Type B pancreatic cell (in vitro differentiated cells): ENCODE results near the gene SPRR3. TPM values are rescaled to one million over a fixed set of nuclear protein-coding genes. Genes with fewer than 3 reads are reported as not detected.

Experiments
- DNase-seq: peaks from one replicate; pipeline ENCODE4 v3.0.0; 2021; ENCODE audit warnings: mixed read lengths; ENCODE audit not compliant: unreplicated experiment; ENCODE audit errors: extremely low spot score
- H3K27ac Mint-ChIP-seq: 2 replicates; pipeline ENCODE4 v1.8.0; 2021; ENCODE audit warnings: mild to moderate bottlenecking, mixed read lengths
- H3K27me3 Mint-ChIP-seq: 2 replicates; pipeline ENCODE4 v1.8.0; 2021; ENCODE audit warnings: mixed read lengths
- H3K36me3 Mint-ChIP-seq: 2 replicates; pipeline ENCODE4 v1.8.0; 2021; ENCODE audit warnings: mixed read lengths
- H3K4me1 Mint-ChIP-seq: one replicate; pipeline ENCODE4 v1.8.0; 2021; ENCODE audit warnings: mixed read lengths; ENCODE audit not compliant: unreplicated experiment
- H3K4me3 Mint-ChIP-seq: 2 replicates; pipeline ENCODE4 v1.8.0; 2021; ENCODE audit warnings: mild to moderate bottlenecking, mixed read lengths
- H3K9me3 Mint-ChIP-seq: 2 replicates; pipeline ENCODE4 v1.8.0; 2021; ENCODE audit warnings: mixed read lengths
- total RNA-seq: library from RNA; stranded (reverse); gene quantifications from 2 replicates; pipeline ENCODE4 v1.2.1, GENCODE V29; 2021; ENCODE audit warnings: low replicate concordance
- TF ChIP-seq, protein P1 (sequence below): fragments of 200-600 bp; sonication (generic); conservative IDR thresholded peaks from 2 replicates; pipeline ENCODE4 v1.5.0; 2021; ENCODE audit warnings: antibody characterized with exemption, mild to moderate bottlenecking

SPRR3 gene
- total RNA-seq, 1 donor from 2014 or later: 155 TPM

GRCh38 chr1:152982076-152982475, 19.5 kb upstream of the SPRR3 start:
- Mint-ChIP-seq H3K27me3 (no peaks in the 10 kb centered on the region), H3K27ac (no peak overlapping the region), H3K36me3 (no peaks in the 10 kb centered on the region), H3K9me3 (no peaks in the 10 kb centered on the region), H3K4me1 (no peaks in the 10 kb centered on the region), H3K4me3 (no peak overlapping the region)
- TF ChIP-seq, protein P1, sequence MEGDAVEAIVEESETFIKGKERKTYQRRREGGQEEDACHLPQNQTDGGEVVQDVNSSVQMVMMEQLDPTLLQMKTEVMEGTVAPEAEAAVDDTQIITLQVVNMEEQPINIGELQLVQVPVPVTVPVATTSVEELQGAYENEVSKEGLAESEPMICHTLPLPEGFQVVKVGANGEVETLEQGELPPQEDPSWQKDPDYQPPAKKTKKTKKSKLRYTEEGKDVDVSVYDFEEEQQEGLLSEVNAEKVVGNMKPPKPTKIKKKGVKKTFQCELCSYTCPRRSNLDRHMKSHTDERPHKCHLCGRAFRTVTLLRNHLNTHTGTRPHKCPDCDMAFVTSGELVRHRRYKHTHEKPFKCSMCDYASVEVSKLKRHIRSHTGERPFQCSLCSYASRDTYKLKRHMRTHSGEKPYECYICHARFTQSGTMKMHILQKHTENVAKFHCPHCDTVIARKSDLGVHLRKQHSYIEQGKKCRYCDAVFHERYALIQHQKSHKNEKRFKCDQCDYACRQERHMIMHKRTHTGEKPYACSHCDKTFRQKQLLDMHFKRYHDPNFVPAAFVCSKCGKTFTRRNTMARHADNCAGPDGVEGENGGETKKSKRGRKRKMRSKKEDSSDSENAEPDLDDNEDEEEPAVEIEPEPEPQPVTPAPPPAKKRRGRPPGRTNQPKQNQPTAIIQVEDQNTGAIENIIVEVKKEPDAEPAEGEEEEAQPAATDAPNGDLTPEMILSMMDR: no peak
- no peak for DNase-seq

- H3K36me3 Mint-ChIP-seq: no peaks in the 10 kb centered on the region
- H3K4me1 Mint-ChIP-seq: no peaks in the 10 kb centered on the region
- no peak for DNase-seq
- H3K27ac Mint-ChIP-seq: no peak overlapping the region
- H3K4me3 Mint-ChIP-seq: no peak overlapping the region
- TF ChIP-seq, protein P1: no peak
- no peaks in the 10 kb centered on the region for H3K27me3 Mint-ChIP-seq
- no peaks in the 10 kb centered on the region for H3K9me3 Mint-ChIP-seq
Measured at GRCh38 chr1:152983234-152983633, 18.3 kb upstream of the SPRR3 start.

- Mint-ChIP-seq H3K27me3 (no peaks in the 10 kb centered on the region), H3K27ac (no peak within 1 kb of the TSS), H3K4me1 (no peaks in the 10 kb centered on the region), H3K9me3 (no peaks in the 10 kb centered on the region), H3K36me3 (no peaks in the 10 kb centered on the region), H3K4me3 (peak within 1 kb of the TSS; percentile 27)
- no peak for DNase-seq
- TF ChIP-seq, protein P1: no peak
Measured at GRCh38 chr1:152983743-152984142, 17.8 kb upstream of the SPRR3 start, which contains the start of gene SPRR1A. Gene SPRR1A, plus strand, starts transcription at chr1:152984081. Its CDS starts 1,150 bp downstream, at chr1:152985231.

DNA sequence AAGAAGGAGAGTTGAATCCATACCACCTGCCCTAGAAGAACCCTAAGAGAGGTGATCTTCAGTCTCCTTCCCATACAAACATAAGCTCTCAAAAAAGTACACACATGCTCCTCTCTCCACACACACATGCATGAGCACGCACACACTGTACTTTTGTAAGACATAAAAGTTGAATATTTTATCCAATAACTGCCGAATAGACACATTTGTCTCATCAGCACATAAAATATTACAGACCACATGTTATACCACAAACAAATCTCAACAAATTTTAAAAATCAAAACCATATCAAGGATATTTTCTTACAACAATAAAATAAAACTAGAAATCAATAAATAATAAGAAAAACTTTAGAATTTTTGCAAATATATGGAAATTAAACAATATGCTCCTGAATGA, 15.0 kb upstream of the SPRR3 start:
- DNase-seq: no peak
- Mint-ChIP-seq H3K27ac (no peak overlapping the region), H3K36me3 (no peaks in the 10 kb centered on the region), H3K9me3 (no peaks in the 10 kb centered on the region), H3K4me3 (no peak overlapping the region), H3K27me3 (no peaks in the 10 kb centered on the region), H3K4me1 (no peaks in the 10 kb centered on the region)
- TF ChIP-seq, protein P1: no peak

- Mint-ChIP-seq H3K27me3 (no peaks in the 10 kb centered on the region), H3K9me3 (no peaks in the 10 kb centered on the region), H3K36me3 (no peaks in the 10 kb centered on the region), H3K27ac (no peak overlapping the region), H3K4me3 (no peak overlapping the region), H3K4me1 (no peaks in the 10 kb centered on the region)
- no peak for DNase-seq
- TF ChIP-seq, protein P1: no peak
Measured at GRCh38 chr1:152993186-152993585, 8.4 kb upstream of the SPRR3 start.

DNA sequence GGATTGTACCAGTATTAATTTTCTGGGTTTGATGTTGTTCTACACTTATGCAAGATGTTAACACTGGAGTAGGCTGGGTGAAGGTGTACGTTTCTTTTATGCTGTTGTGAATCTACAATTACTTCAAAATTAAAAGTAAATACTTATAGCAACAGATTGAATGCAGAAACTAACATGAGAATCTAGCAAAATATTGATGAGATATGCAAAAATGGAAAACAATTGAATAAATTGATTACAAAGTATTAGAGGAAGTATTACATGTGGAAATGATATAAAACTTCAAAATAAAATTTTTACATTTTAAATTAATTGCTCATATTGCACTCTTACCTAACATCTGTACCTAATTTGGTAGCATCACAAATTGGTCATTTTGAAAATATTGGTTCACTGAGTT, 5.7 kb upstream of the SPRR3 start:
- Mint-ChIP-seq H3K4me3 (no peak overlapping the region), H3K27ac (no peak overlapping the region), H3K36me3 (no peaks in the 10 kb centered on the region), H3K4me1 (no peaks in the 10 kb centered on the region), H3K9me3 (no peaks in the 10 kb centered on the region), H3K27me3 (no peaks in the 10 kb centered on the region)
- no peak for DNase-seq
- TF ChIP-seq, protein P1: no peak
